NCI-H187 (cell line): ENCODE results near the gene PFKFB4.
"Not testable (repeated sequence)": the region's sequence is repeated elsewhere in the genome, so short reads cannot be mapped to it uniquely, and the experiment has no call there.

Experiments
- DNase-seq, 2 experiments: peaks; one replicate each; lab custom pipeline; 2025; lab: John Stamatoyannopoulos, UW

The PFKFB4 gene

GRCh38 chr3:48530701-48531100 is 25.9 kb downstream of the PFKFB4 start:
- not testable (repeated sequence) for DNase-seq

DNA sequence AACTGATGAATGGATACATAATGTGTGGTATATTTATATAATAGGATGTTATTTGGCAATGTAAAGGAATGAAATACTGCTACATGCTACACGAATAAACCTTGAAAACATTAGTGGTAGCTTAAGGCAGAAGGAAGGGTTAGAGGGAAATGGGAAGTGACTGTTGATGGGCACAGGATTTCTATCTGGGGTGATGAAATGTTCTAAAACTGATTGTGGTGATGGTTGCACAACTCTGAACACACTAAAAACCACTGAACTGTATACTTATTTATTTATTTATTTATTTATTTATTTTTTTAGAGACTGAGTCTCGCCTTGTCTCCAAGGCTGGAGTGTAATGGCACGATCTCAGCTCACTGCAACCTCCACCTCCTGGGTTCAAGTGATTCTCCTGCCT is 27.8 kb downstream of the PFKFB4 start:
- no peak for DNase-seq

- DNase-seq: no peak
These were observed 28.6 kb downstream of the PFKFB4 start for GRCh38 chr3:48528048-48528447.

- no peak for DNase-seq
These were observed 31.6 kb downstream of the PFKFB4 start for GRCh38 chr3:48524970-48525369.

GRCh38 chr3:48521635-48522034 is 35.0 kb downstream of the PFKFB4 start:
- no peak for DNase-seq

GRCh38 chr3:48519277-48519643 is 37.3 kb downstream of the PFKFB4 start:
- no peak for DNase-seq

DNA sequence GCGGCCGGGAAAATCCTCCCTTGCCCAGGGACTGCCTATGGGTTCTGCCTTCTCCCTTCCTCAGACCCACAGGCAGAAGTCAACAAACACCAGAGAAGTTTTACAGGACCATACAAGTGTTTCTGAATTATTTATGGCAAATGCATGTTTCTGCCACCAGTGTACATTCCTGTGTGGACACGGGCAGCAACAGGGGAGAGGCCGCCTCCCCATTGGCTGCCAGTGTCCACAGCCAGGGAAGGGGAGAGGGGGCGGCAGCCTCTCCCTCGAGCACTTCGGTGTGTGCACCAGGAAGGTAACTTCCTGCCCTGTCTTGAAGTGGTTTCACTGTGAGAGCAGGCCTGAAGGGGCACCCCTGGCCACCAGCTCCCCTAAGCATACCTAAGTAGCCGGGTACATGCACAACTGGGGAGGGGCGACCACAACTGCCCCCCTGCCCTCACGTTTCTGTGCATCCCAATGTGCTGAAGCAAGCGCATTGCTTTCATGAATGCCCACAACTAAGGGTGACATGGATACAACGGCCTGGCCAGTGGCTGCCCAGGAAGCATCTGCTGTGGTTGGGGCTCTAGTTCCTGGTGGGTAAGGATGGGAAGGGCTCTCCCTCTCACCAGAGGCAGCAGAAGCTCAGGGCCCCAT is 37.8 kb downstream of the PFKFB4 start:
- DNase-seq: no peak

GRCh38 chr3:48518069-48518468 is 38.5 kb downstream of the PFKFB4 start:
- DNase-seq: no peak

- DNase-seq: no peak
These were observed 40.0 kb downstream of the PFKFB4 start for GRCh38 chr3:48516571-48516970.

- no peak for DNase-seq
These were observed 42.0 kb downstream of the PFKFB4 start for GRCh38 chr3:48514431-48515227.

DNA sequence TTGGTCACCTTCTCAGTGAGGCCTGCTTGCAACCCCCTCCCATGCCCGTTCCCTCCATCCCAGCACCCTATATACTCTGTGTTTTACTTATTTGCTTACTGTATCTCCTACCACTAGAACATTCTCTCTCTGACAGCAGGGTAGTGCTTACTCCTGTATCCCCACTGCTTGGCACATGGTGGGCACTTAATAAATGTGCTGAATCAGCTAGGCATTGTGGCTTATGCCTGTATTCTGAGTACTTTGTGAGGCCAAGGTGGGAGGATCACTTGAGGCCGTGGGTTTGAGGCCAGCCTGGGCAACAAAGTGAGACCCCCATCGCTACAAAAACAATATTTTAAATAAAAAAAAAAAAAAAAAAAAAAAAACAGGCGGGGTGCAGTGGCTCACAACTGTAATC is 45.1 kb downstream of the PFKFB4 start:
- no peak for DNase-seq

DNA sequence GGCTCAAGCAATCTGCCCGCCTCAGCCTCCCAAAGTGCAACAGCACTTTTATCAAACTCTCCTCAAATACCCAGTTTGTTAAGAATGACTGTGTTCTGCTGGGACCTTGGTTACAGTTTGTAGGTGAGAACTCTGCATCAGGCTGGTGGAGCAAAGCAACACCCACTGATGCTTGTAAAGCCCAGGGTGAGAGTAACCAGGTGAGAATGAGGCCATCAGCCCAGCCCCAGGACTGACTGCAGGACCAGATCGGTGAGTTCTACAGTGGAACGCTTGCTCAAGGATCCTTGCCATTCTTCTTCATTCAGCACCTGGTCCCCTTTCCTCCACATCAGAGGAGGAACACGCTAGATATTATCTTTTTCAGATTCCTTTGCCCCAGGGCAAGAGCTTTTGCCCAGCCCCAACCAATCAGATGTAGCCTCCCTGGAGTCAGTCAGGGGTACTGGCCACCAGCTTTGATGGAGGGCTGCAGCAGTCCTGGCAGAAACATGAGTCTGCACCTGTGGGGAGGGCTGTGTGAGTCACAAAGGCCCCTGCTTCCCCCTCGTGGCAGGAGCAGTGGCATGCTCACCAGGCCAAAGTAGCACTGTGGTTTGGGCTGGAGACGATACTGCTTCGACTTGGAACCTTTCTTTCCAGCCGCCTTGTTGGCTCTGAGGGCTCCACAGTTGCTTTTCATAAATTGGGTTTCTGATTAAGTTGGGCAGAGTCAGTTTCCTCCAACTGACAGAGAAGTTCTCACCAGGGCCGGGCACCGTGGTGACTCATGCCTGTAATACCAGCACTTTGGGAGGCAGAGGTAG is 49.1 kb downstream of the PFKFB4 start:
- no peak for DNase-seq

- DNase-seq: no peak
These were observed 50.6 kb downstream of the PFKFB4 start for GRCh38 chr3:48505968-48506504.

GRCh38 chr3:48505146-48505545 is 51.5 kb downstream of the PFKFB4 start:
- no peak for DNase-seq

- no peak for DNase-seq
These were observed 52.3 kb downstream of the PFKFB4 start, which contains the start of gene SHISA5 for GRCh38 chr3:48504051-48504946. Gene SHISA5 (minus strand): TSS chr3:48504174. CDS start chr3:48504094, 80 bp downstream.

DNA sequence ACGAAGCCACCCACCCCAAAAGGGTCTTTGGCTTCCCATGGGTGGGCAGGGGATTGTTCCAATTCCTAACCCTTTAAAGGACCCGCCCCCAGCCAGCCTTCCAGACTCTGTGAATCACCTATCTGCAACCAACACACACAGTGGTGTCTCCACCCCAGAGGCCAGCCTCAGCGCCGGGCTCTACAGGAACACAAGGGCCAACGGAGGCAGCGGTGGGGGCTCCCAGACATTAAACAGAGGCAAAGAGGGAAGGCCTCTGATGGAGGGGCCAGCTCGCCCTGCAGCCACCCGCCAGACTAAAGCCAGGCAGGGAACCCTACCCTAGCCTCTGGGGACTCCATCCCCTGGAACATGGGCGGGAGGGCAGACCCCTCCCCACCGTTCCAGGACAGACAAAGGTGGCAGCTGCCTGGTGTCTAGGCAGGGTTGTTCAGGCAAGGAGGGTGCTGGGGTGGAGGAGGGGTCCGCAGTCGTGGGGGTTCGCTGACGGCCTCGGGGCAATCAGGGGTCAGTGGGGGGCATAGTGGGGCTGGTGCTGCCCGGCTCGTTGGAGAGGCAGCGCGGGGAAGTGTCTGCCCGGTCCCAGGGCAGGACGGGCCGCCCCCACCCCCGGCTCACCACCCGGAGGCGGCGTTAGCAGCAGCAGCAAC is 53.1 kb downstream of the PFKFB4 start:
- no peak for DNase-seq

DNA sequence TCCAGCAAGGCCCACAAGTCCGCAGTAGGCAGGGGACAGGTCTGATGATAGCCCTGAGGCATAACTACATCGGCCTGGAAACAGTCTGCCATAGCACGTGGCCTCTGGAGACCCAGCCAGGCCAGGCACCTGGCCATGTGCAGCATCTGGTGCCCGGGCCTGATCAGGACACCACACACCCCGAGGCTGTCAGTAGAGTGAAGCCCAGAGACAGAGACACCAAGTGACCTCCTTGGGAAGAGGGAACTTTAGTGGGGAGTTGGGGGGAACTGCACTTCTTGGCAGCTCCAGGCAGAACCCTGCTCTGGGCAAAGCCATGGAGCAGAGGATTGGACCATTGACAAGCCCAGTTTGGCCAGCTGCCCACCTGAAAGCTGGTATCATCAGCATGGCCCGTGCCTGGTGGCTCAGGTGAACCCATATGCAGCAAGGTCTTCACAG is 53.9 kb downstream of the PFKFB4 start:
- no peak for DNase-seq

DNA sequence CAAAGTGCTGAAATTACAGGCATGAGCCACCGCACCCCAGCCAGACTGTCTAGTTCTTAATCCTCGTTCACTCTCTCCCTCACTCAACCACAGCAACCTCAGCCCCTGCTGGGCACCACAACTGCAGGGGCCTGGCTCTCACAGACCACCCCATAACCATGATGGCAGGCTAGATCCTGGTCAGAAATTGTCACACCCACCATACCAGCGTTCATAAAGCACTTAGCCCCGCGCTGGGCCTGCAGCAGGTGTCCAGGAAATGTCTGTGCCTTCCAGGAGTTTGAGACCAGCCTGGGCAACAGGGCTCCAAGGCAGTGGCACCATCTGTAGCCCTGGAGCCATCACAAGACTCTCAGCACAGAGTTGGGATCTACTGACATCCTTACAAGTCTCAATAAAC is 54.5 kb downstream of the PFKFB4 start:
- no peak for DNase-seq

- DNase-seq: no peak
These were observed 55.4 kb downstream of the PFKFB4 start for GRCh38 chr3:48501196-48501595.

DNA sequence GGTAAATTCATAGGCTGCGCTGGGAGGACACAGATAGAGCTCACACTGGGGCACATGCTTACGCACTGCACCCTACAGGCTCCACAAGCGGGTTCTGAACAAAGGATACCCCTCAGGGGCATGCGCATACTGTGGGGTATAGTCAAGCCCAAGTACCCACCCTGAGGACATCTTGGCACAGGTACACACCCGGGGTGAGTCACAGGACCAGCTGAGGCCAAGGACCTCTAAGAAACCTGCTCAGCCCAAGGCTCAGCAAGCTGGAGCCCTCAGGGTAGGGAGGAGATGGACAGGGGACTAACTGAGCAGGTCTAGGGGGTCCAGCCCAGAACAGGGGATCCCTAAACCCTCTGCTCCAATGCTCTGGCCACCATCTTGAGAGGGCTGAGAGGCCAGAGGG is 55.9 kb downstream of the PFKFB4 start:
- no peak for DNase-seq

GRCh38 chr3:48493203-48493501 is 63.5 kb downstream of the PFKFB4 start:
- no peak for DNase-seq
